GM21619 (cell line): ENCODE data around the gene FNIP2.
A peak's percentile ranks its signal among the peaks of the same experiment; 100 is the strongest.
"Not testable (repeated sequence)": the region's sequence is repeated elsewhere in the genome, so short reads cannot be mapped to it uniquely, and the experiment has no call there.

ENCODE experiments used
- ATAC-seq: cut with Tn5 transposase; IDR thresholded peaks from one replicate; pipeline ENCODE4 v1.9.1; 2021; ENCODE audit not compliant: unreplicated experiment

FNIP2 gene

GRCh38 chr4:158789853-158790252 lies 21.0 kb downstream of the FNIP2 start:
- ATAC-seq = no peak

- ATAC-seq = no peak
Measured at GRCh38 chr4:158793021-158793420, 24.2 kb downstream of the FNIP2 start.

GRCh38 chr4:158793430-158793829 lies 24.6 kb downstream of the FNIP2 start:
- ATAC-seq = not testable (repeated sequence)

GRCh38 chr4:158796370-158797140 lies 27.7 kb downstream of the FNIP2 start:
- ATAC-seq = no peak

- no peak for ATAC-seq
Measured at GRCh38 chr4:158798062-158798461, 29.2 kb downstream of the FNIP2 start.

GRCh38 chr4:158799013-158799770 lies 30.4 kb downstream of the FNIP2 start:
- ATAC-seq = no peak

- no peak for ATAC-seq
Measured at GRCh38 chr4:158799856-158800255, 31.0 kb downstream of the FNIP2 start.

GRCh38 chr4:158801066-158801465 lies 32.2 kb downstream of the FNIP2 start:
- no peak for ATAC-seq

GRCh38 chr4:158801677-158802076 lies 32.9 kb downstream of the FNIP2 start:
- ATAC-seq = no peak

GRCh38 chr4:158802914-158803313 lies 34.1 kb downstream of the FNIP2 start:
- ATAC-seq = no peak

- ATAC-seq = no peak
Measured at GRCh38 chr4:158805635-158806471, 37.0 kb downstream of the FNIP2 start.

GRCh38 chr4:158807691-158808090 lies 38.9 kb downstream of the FNIP2 start:
- ATAC-seq = no peak

- ATAC-seq = no peak
Measured at GRCh38 chr4:158808399-158808798, 39.6 kb downstream of the FNIP2 start.

- not testable (repeated sequence) for ATAC-seq
Measured at GRCh38 chr4:158809208-158809607, 40.4 kb downstream of the FNIP2 start.

GRCh38 chr4:158809611-158810486 lies 41.0 kb downstream of the FNIP2 start:
- ATAC-seq = peak; percentile 68

GRCh38 chr4:158810487-158811215 lies 41.8 kb downstream of the FNIP2 start:
- ATAC-seq = peak; percentile 17

GRCh38 chr4:158811216-158811540 lies 42.4 kb downstream of the FNIP2 start:
- no peak for ATAC-seq

- ATAC-seq = peak; percentile 26
Measured at GRCh38 chr4:158811704-158812103, 42.9 kb downstream of the FNIP2 start.

GRCh38 chr4:158812133-158812532 lies 43.3 kb downstream of the FNIP2 start:
- no peak for ATAC-seq

- ATAC-seq = no peak
Measured at GRCh38 chr4:158812543-158812942, 43.7 kb downstream of the FNIP2 start.
